ENCODE measurements around the gene EREG.
A peak's percentile ranks its signal among the peaks of the same experiment; 100 is the strongest.

Gene EREG

DNA sequence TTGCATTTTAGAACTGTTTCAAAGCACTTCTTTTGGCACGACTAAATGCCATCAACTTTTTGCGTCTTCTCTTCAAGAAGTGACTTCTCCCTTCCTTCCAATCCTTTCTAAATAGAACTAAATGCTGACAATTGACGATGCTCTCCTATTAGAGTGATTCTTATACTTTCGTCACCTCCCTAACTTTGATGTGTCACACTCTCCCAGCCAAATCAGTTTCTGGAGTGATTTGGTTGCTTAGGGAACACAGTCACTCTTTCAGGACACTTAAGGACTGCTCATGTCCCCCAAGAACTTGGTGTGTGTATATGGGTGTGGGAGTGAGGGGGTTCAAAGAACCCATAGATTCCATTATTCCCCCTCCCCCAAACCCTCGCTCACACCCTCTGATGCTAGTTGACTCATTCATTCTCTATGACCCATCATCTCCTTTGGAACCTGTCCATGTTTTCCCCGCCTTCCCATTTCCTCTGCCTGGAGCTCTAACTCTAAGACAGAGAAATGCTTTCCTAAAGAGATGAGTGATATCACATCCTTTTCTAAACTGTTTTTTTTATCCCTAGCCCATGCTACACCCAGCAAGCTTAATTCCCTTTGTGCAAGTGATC is 53.2 kb downstream of the EREG start:
- H3K4me3 ChIP-seq (ENCODE audit: low read depth, low read length), result no peak overlapping the region
- DNase-seq (ENCODE audit: low read depth), result peak; percentile 83
- TF ChIP-seq, protein P1, sequence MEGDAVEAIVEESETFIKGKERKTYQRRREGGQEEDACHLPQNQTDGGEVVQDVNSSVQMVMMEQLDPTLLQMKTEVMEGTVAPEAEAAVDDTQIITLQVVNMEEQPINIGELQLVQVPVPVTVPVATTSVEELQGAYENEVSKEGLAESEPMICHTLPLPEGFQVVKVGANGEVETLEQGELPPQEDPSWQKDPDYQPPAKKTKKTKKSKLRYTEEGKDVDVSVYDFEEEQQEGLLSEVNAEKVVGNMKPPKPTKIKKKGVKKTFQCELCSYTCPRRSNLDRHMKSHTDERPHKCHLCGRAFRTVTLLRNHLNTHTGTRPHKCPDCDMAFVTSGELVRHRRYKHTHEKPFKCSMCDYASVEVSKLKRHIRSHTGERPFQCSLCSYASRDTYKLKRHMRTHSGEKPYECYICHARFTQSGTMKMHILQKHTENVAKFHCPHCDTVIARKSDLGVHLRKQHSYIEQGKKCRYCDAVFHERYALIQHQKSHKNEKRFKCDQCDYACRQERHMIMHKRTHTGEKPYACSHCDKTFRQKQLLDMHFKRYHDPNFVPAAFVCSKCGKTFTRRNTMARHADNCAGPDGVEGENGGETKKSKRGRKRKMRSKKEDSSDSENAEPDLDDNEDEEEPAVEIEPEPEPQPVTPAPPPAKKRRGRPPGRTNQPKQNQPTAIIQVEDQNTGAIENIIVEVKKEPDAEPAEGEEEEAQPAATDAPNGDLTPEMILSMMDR (conservative IDR thresholded peaks at IDR 0.05; ENCODE audit: low read depth, low read length), result no peak

DNA sequence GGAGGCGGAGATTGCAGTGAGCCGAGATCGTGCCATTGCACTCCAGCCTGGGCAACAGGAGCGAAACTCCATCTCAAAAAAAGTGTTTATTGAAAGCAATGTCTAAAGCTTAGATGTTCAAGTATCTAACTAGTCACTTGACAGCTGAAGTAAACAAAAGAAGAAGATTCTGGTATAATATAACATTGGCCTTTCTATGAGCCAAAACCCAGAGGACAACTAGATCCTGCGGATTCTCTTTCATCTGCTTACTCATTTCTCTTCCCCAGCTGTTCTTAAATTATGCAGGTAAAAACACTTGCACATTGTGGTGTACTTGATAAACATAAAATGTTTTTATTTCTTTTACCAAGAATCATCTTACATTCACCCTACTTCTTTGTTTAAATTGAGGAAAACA is 55.9 kb downstream of the EREG start:
- TF ChIP-seq, protein P1 (conservative IDR thresholded peaks at IDR 0.05; ENCODE audit: low read depth, low read length), result no peak
- no peak for DNase-seq (ENCODE audit: low read depth)
- no peak overlapping the region for H3K4me3 ChIP-seq (ENCODE audit: low read depth, low read length)

DNA sequence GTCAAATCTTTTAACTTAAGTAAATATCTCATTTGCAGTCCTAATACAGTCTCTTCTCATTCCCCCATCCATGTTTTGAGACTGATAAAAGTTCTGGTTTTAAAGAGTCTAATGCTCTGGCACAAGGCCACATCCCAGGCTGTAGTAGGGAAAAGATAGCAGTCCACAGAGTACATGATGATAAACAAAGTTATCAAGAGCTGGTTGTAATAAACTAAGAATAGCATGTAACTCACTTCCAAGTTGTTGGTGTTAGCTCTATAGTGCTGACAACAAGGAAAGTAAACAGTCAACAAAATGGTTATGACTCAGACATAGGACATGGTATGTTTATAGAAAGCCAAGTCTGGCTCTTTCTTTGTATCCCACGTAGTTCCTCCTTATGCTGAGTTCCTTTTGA is 58.2 kb downstream of the EREG start:
- DNase-seq (ENCODE audit: low read depth), result peak; percentile 76
- TF ChIP-seq, protein P1 (conservative IDR thresholded peaks at IDR 0.05; ENCODE audit: low read depth, low read length), result no peak
- no peak overlapping the region for H3K4me3 ChIP-seq (ENCODE audit: low read depth, low read length)

GRCh38 chr4:74424111-74424510 is 59.2 kb downstream of the EREG start:
- TF ChIP-seq, protein P1 (conservative IDR thresholded peaks at IDR 0.05; ENCODE audit: low read depth, low read length), result no peak
- no peak overlapping the region for H3K4me3 ChIP-seq (ENCODE audit: low read depth, low read length)
- DNase-seq (ENCODE audit: low read depth), result no peak

DNA sequence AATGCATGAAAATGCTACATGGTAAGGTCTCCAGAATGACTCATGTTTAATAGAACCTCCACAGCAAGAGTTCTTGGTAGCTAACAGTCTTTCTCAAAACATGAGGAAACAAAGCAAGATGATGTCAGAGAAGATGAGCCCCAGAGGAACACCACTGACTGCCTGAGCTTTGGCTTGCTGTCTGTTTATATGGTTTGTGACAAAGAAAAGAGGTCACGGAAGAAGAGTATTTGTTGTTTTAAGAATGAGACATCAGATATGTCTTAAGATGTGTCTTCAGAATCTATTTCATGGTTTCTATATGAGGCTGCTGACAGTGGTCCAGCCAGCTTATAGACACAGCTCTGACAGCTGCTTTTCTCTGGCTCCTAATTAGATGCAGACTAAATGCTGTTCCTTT is 61.2 kb downstream of the EREG start:
- no peak overlapping the region for H3K4me3 ChIP-seq (ENCODE audit: low read depth, low read length)
- peak; percentile 95 for DNase-seq (ENCODE audit: low read depth)
- TF ChIP-seq, protein P1 (conservative IDR thresholded peaks at IDR 0.05; ENCODE audit: low read depth, low read length), result no peak

DNA sequence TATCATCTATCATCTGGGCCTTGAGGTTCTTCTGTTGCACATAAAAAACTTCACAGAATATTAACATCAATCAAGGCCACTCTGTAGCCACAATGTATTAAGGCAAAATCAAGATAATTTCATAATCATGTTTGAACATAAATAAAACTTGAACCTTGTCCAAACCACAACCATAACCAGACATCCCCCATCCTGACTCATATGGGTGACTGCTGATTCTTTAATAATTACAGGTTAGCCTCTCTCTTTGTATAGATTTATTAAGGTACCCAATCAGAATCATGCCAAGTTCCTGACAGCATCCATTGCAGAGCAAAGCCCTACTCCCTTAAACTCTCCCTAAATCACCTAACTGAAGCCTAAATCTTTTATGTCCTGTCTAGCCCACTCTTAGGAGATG is 63.3 kb downstream of the EREG start:
- DNase-seq (ENCODE audit: low read depth), result peak; percentile 72

More for the DNA sequence above, 63.3 kb downstream of the EREG start:
- no peak overlapping the region for H3K4me3 ChIP-seq (ENCODE audit: low read depth, low read length)
- TF ChIP-seq, protein P1 (conservative IDR thresholded peaks at IDR 0.05; ENCODE audit: low read depth, low read length), result no peak
